GM06990 (cell line): ENCODE results near the gene FOXD1.
"Not testable (repeated sequence)": the region's sequence is repeated elsewhere in the genome, so short reads cannot be mapped to it uniquely, and the experiment has no call there.

Source experiments
- DNase-seq: peaks from one replicate; pipeline ENCODE4 v3.0.0-alpha.2; 2011; ENCODE audit not compliant: insufficient read length; ENCODE audit errors: extremely low read depth
- H3K27me3 ChIP-seq: replicated peaks from 2 replicates; pipeline ENCODE4 v1.6.0; 2011; ENCODE audit warnings: low read length; ENCODE audit not compliant: control insufficient read depth, insufficient read depth
- H3K36me3 ChIP-seq: 2 replicates; pipeline ENCODE4 v1.5.1; 2011; ENCODE audit warnings: low read length; ENCODE audit not compliant: control insufficient read depth, insufficient read depth
- H3K4me3 ChIP-seq: replicated peaks from 2 replicates; pipeline ENCODE4 v1.5.1; 2011; ENCODE audit warnings: low read depth, mild to moderate bottlenecking, control low read depth, low read length
- TF ChIP-seq, protein P1 (sequence below): IDR thresholded peaks from 2 replicates; pipeline ENCODE4 v1.5.1; 2011; ENCODE audit warnings: low read length, control low read depth, mild to moderate bottlenecking, inconsistent platforms; ENCODE audit not compliant: insufficient read depth, poor library complexity, severe bottlenecking

The FOXD1 gene

DNA sequence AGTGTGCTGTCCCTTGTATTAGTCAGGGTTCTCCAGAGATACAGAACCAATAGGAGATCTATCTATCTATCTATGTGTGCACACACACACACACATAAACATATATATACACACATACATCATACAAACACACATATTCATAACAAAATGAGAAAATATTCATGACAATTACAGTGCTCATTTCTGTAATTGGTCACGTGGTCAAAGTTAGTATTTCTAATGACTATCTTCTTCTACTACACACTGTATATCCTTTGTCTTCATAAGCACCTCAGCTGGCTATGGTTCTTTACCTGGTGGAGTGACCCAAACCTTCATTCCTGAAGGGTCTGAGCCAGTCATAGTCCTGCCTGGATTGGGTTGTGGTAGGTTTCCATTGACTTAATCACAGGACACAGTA lies 31.9 kb upstream of the FOXD1 start:
- Histone ChIP-seq H3K4me3 (no peak overlapping the region), H3K36me3 (no peaks in the 10 kb centered on the region), H3K27me3 (no peaks in the 10 kb centered on the region; the same call in 1 of the 2 replicates)
- DNase-seq: no peak
- TF ChIP-seq, protein P1, sequence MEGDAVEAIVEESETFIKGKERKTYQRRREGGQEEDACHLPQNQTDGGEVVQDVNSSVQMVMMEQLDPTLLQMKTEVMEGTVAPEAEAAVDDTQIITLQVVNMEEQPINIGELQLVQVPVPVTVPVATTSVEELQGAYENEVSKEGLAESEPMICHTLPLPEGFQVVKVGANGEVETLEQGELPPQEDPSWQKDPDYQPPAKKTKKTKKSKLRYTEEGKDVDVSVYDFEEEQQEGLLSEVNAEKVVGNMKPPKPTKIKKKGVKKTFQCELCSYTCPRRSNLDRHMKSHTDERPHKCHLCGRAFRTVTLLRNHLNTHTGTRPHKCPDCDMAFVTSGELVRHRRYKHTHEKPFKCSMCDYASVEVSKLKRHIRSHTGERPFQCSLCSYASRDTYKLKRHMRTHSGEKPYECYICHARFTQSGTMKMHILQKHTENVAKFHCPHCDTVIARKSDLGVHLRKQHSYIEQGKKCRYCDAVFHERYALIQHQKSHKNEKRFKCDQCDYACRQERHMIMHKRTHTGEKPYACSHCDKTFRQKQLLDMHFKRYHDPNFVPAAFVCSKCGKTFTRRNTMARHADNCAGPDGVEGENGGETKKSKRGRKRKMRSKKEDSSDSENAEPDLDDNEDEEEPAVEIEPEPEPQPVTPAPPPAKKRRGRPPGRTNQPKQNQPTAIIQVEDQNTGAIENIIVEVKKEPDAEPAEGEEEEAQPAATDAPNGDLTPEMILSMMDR: no peak

DNA sequence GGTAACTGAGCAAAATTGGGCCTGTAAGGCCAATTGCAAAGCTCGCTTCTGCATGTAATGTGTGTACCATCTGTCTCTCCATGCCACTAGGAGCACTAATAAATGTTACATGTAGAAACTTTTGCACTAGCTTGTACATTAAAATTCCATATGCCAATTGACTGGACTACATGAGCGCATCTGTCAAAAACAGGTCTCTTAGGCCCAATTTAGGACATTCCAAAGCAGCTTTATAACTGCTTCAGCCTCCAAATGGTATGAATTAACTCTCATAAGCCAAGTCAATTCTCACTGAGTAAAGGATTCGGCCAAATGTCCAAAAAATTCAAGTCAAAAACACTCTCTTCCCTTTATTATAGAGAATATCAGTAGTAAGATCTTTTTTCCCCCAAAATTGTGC lies 23.5 kb upstream of the FOXD1 start:
- no peaks in the 10 kb centered on the region for H3K27me3 ChIP-seq
- no peak for DNase-seq
- TF ChIP-seq, protein P1: no peak
- H3K4me3 ChIP-seq: no peak overlapping the region
- H3K36me3 ChIP-seq: no peaks in the 10 kb centered on the region

DNA sequence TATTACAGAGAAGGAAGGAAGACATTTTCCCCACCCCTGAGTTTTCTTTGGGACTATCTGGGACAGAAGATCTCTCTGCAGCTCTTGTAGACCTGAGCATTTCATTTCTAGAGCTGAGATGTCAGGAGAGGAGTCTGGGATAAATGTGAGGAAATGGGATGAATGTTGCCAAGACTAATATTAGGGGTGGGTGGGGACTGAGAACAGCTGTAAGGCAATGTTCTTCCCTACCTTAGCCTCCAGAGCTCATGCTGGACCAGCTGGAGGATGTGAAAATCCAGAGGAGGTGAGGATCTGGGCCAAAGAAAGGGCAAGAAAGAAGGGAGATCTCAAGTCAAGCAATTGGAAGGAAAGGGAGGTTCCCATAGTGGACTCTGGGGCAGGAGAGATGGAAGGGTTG lies 23.1 kb upstream of the FOXD1 start:
- Histone ChIP-seq H3K27me3 (no peaks in the 10 kb centered on the region), H3K36me3 (no peaks in the 10 kb centered on the region), H3K4me3 (no peak overlapping the region)
- TF ChIP-seq, protein P1: no peak
- no peak for DNase-seq

DNA sequence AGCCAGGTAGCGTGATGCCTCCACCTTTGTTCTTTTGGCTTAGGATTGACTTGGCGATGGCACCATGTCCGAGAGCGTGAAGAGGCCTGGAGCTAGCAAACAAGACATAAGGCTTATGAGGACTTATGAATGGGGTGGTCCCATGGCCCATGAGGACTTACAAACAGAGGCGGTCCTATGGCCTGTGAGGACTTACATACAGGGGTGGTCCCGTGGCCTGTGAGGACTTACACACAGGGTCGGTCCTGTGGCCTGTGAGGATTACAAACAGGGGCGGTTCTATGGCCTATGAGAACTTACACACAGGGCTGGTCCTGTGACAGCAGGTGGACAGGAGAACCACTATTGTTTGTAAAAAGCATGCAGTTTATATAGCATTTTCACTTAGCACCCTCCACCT lies 21.3 kb upstream of the FOXD1 start:
- TF ChIP-seq, protein P1: no peak
- no peaks in the 10 kb centered on the region for H3K36me3 ChIP-seq
- no peak for DNase-seq
- H3K4me3 ChIP-seq: no peak overlapping the region
- no peaks in the 10 kb centered on the region; the same call in 1 of the 2 replicates for H3K27me3 ChIP-seq

DNA sequence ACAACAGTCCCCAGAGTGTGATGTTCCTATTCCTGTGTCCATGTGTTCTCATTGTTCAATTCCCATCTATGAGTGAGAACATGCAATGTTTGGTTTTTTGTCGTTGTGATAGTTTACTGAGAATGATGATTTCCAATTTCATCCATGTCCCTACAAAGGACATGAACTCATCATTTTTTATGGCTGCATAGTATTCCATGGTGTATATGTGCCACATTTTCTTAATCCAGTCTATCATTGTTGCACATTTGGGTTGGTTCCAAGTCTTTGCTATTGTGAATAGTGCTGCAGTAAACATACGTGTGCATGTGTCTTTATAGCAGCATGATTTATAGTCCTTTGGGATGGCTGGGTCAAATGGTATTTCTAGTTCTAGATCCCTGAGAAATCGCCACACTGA lies 20.1 kb upstream of the FOXD1 start:
- not testable (repeated sequence) for DNase-seq, H3K4me3 ChIP-seq, H3K27me3 ChIP-seq, H3K36me3 ChIP-seq

DNA sequence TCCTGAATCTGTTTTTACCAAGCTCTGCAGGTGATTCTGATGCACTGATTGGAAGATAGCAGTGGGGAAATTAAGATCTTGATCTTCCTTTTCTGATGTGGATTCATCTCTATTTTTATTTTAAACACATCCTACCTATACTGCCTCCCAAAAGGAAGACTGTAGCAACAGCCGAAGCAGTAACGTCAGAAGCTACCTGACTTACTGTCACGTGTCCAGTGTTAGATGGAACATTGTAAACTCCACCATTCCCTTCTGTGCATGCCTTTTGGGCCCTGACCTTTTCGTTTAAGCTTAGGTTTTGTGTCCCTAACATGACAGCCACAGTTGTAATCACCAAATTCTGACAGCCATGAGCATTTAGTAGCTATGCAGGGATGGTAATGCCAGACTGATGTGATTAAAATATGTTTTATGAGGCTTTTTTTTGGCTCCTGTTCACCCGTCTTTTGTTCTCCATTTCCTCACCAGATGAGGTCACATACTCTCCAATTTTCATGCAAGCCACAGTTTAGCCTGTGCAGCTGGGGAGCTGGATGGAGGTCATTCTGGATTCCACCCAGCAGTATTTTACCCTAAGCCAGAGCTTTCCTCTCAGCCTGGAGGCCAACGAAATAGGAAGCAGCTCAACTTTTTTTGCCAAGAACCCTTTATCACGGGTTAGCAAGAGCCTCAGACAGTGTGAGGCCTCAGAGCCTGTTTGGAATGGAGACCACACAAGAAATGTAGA lies 15.6 kb upstream of the FOXD1 start:
- Histone ChIP-seq H3K27me3 (no peaks in the 10 kb centered on the region; the same call in none of the 2 replicates), H3K4me3 (no peak overlapping the region), H3K36me3 (no peaks in the 10 kb centered on the region)
- TF ChIP-seq, protein P1: no peak
- DNase-seq: no peak
